GM23338 (cell line): ENCODE data around the gene AQP7. TPM values are rescaled to one million over a fixed set of nuclear protein-coding genes. Genes with fewer than 3 reads are reported as not detected.

Experiments
- ATAC-seq: fragments of 200-7000 bp; cut with Tn5 transposase; 3 replicates; pipeline ENCODE4 v1.9.1; 2020
- DNase-seq: peaks from one replicate; pipeline ENCODE4 v3.0.0-alpha.2; 2015; ENCODE audit warnings: low spot score
- H2AFZ ChIP-seq: fragments of 200-600 bp; sonication (generic); 2 replicates; pipeline ENCODE4 v1.8.0; 2016; ENCODE audit warnings: antibody characterized with exemption, mild to moderate bottlenecking, moderate library complexity
- H3F3A ChIP-seq: fragments of 200-600 bp; sonication (generic); replicated peaks from 2 replicates; pipeline ENCODE4 v1.8.0; 2017; ENCODE audit warnings: antibody characterized with exemption, mixed run types, low read depth
- H3K27ac ChIP-seq: fragments of 200-600 bp; sonication (generic); 2 replicates; pipeline ENCODE4 v1.6.1; 2016; ENCODE audit warnings: low read depth
- H3K27me3 ChIP-seq: fragments of 200-600 bp; sonication (generic); 2 replicates; pipeline ENCODE4 v1.8.0; 2016; ENCODE audit warnings: mild to moderate bottlenecking, mixed run types, moderate library complexity; ENCODE audit not compliant: insufficient read depth
- H3K36me3 ChIP-seq: fragments of 200-600 bp; sonication (generic); 2 replicates; pipeline ENCODE4 v1.8.0; 2016; ENCODE audit warnings: mild to moderate bottlenecking; ENCODE audit not compliant: insufficient read depth
- H3K4me1 ChIP-seq: fragments of 200-600 bp; sonication (generic); 2 replicates; pipeline ENCODE4 v1.8.0; 2016; ENCODE audit warnings: mild to moderate bottlenecking, moderate library complexity; ENCODE audit not compliant: insufficient read depth
- H3K4me2 ChIP-seq: fragments of 200-600 bp; sonication (generic); 2 replicates; pipeline ENCODE4 v1.7.1; 2017; ENCODE audit warnings: mixed run types
- H3K4me3 ChIP-seq: fragments of 200-600 bp; sonication (generic); 2 replicates; pipeline ENCODE4 v1.6.1; 2016; ENCODE audit warnings: mixed run types
- H3K79me2 ChIP-seq: fragments of 200-600 bp; sonication (generic); replicated peaks from 2 replicates; pipeline ENCODE4 v1.8.0; 2017; ENCODE audit warnings: mild to moderate bottlenecking; ENCODE audit not compliant: insufficient read depth
- H3K9me2 ChIP-seq: fragments of 200-600 bp; sonication (generic); 2 replicates; pipeline ENCODE4 v1.8.0; 2017; ENCODE audit not compliant: insufficient read depth
- H4K20me1 ChIP-seq: fragments of 200-600 bp; sonication (generic); replicated peaks from 2 replicates; pipeline ENCODE4 v1.8.0; 2017; ENCODE audit warnings: mild to moderate bottlenecking; ENCODE audit not compliant: insufficient read depth
- H3K27ac Mint-ChIP-seq: 2 replicates; pipeline ENCODE4 v1.8.0; 2020; ENCODE audit warnings: inconsistent platforms, mild to moderate bottlenecking, moderate library complexity, mixed read lengths
- H3K27me3 Mint-ChIP-seq: 3 replicates; pipeline ENCODE4 v1.8.0; 2022; ENCODE audit warnings: low read depth, mild to moderate bottlenecking, moderate library complexity, mixed read lengths, inconsistent platforms; ENCODE audit not compliant: insufficient read depth, poor library complexity
- H3K36me3 Mint-ChIP-seq: 3 replicates; pipeline ENCODE4 v1.8.0; 2021; ENCODE audit warnings: low read depth, mild to moderate bottlenecking, inconsistent platforms, moderate library complexity, mixed read lengths
- H3K4me1 Mint-ChIP-seq: 3 replicates; pipeline ENCODE4 v1.8.0; 2020; ENCODE audit warnings: mild to moderate bottlenecking, inconsistent platforms, mixed read lengths
- H3K4me3 Mint-ChIP-seq: 3 replicates; pipeline ENCODE4 v1.8.0; 2021; ENCODE audit warnings: moderate library complexity, mild to moderate bottlenecking, inconsistent platforms, mixed read lengths
- H3K9me3 Mint-ChIP-seq: 3 replicates; pipeline ENCODE4 v1.8.0; 2020; ENCODE audit warnings: moderate library complexity, mild to moderate bottlenecking, inconsistent platforms, mixed read lengths
- NANOG ChIP-seq: IDR thresholded peaks from 2 replicates; pipeline ENCODE4 v1.6.1; 2016; ENCODE audit warnings: antibody characterized with exemption, borderline replicate concordance
- ZNF331 ChIP-seq: fragments of 250-450 bp; sonication (Bioruptor Pico); IDR thresholded peaks from 2 replicates; pipeline ENCODE4 v1.5.0; 2020; ENCODE audit warnings: low read depth, mild to moderate bottlenecking, moderate library complexity
- polyA plus RNA-seq: library from polyadenylated mRNA; unstranded; fragments of >200 nt; fragmentation: Nextera tagmentation; extraction: Ambion mirVana; gene quantifications from 2 replicates; pipeline ENCODE4 v1.2.1, GENCODE V29; 2016
- total RNA-seq: library from RNA; depleted of rRNA; stranded (reverse); fragments of >200 nt; shearing (Covaris generic); gene quantifications from 2 replicates; pipeline ENCODE4 v1.2.3, GENCODE V29; 2014
- TF ChIP-seq, protein P1 (sequence below), 2 experiments: fragments of 200-600 bp in 1 of 2; sonication (generic) in 1 of 2; conservative IDR thresholded peaks; 2 replicates each; pipeline versions ENCODE4 v1.5.1 to v1.6.1; 2016 to 2017; ENCODE audit warnings: antibody characterized with exemption in 2 of 2, low read depth in 2 of 2, mild to moderate bottlenecking in 2 of 2, moderate library complexity in 1 of 2
- TF ChIP-seq, protein P2 (sequence below): IDR thresholded peaks from one replicate; pipeline ENCODE4 v1.6.1; 2018; ENCODE audit warnings: antibody characterized with exemption; ENCODE audit not compliant: unreplicated experiment
- TF ChIP-seq, protein P3 (sequence below): fragments of 250-450 bp; sonication (Bioruptor Pico); IDR thresholded peaks from 2 replicates; pipeline ENCODE4 v1.5.0; 2020; ENCODE audit warnings: mild to moderate bottlenecking, moderate library complexity

The AQP7 gene
- total and polyA plus RNA-seq, 2 experiments from 2014 or later: not detected

GRCh38 chr9:33350310-33350709 lies 52.1 kb downstream of the AQP7 start:
- peaks cover 21% of the 10 kb centered on the region for H3K36me3 ChIP-seq
- TF ChIP-seq, protein P1, sequence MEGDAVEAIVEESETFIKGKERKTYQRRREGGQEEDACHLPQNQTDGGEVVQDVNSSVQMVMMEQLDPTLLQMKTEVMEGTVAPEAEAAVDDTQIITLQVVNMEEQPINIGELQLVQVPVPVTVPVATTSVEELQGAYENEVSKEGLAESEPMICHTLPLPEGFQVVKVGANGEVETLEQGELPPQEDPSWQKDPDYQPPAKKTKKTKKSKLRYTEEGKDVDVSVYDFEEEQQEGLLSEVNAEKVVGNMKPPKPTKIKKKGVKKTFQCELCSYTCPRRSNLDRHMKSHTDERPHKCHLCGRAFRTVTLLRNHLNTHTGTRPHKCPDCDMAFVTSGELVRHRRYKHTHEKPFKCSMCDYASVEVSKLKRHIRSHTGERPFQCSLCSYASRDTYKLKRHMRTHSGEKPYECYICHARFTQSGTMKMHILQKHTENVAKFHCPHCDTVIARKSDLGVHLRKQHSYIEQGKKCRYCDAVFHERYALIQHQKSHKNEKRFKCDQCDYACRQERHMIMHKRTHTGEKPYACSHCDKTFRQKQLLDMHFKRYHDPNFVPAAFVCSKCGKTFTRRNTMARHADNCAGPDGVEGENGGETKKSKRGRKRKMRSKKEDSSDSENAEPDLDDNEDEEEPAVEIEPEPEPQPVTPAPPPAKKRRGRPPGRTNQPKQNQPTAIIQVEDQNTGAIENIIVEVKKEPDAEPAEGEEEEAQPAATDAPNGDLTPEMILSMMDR (conservative IDR thresholded peaks at IDR 0.05; ENCODE audit: low read depth in 2 of 2): no peak
- TF ChIP-seq, protein P2, sequence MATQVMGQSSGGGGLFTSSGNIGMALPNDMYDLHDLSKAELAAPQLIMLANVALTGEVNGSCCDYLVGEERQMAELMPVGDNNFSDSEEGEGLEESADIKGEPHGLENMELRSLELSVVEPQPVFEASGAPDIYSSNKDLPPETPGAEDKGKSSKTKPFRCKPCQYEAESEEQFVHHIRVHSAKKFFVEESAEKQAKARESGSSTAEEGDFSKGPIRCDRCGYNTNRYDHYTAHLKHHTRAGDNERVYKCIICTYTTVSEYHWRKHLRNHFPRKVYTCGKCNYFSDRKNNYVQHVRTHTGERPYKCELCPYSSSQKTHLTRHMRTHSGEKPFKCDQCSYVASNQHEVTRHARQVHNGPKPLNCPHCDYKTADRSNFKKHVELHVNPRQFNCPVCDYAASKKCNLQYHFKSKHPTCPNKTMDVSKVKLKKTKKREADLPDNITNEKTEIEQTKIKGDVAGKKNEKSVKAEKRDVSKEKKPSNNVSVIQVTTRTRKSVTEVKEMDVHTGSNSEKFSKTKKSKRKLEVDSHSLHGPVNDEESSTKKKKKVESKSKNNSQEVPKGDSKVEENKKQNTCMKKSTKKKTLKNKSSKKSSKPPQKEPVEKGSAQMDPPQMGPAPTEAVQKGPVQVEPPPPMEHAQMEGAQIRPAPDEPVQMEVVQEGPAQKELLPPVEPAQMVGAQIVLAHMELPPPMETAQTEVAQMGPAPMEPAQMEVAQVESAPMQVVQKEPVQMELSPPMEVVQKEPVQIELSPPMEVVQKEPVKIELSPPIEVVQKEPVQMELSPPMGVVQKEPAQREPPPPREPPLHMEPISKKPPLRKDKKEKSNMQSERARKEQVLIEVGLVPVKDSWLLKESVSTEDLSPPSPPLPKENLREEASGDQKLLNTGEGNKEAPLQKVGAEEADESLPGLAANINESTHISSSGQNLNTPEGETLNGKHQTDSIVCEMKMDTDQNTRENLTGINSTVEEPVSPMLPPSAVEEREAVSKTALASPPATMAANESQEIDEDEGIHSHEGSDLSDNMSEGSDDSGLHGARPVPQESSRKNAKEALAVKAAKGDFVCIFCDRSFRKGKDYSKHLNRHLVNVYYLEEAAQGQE: no peak
- TF ChIP-seq NANOG (no peak), ZNF331 (CRISPR knock-in tag) (no peak)
- TF ChIP-seq, protein P3, sequence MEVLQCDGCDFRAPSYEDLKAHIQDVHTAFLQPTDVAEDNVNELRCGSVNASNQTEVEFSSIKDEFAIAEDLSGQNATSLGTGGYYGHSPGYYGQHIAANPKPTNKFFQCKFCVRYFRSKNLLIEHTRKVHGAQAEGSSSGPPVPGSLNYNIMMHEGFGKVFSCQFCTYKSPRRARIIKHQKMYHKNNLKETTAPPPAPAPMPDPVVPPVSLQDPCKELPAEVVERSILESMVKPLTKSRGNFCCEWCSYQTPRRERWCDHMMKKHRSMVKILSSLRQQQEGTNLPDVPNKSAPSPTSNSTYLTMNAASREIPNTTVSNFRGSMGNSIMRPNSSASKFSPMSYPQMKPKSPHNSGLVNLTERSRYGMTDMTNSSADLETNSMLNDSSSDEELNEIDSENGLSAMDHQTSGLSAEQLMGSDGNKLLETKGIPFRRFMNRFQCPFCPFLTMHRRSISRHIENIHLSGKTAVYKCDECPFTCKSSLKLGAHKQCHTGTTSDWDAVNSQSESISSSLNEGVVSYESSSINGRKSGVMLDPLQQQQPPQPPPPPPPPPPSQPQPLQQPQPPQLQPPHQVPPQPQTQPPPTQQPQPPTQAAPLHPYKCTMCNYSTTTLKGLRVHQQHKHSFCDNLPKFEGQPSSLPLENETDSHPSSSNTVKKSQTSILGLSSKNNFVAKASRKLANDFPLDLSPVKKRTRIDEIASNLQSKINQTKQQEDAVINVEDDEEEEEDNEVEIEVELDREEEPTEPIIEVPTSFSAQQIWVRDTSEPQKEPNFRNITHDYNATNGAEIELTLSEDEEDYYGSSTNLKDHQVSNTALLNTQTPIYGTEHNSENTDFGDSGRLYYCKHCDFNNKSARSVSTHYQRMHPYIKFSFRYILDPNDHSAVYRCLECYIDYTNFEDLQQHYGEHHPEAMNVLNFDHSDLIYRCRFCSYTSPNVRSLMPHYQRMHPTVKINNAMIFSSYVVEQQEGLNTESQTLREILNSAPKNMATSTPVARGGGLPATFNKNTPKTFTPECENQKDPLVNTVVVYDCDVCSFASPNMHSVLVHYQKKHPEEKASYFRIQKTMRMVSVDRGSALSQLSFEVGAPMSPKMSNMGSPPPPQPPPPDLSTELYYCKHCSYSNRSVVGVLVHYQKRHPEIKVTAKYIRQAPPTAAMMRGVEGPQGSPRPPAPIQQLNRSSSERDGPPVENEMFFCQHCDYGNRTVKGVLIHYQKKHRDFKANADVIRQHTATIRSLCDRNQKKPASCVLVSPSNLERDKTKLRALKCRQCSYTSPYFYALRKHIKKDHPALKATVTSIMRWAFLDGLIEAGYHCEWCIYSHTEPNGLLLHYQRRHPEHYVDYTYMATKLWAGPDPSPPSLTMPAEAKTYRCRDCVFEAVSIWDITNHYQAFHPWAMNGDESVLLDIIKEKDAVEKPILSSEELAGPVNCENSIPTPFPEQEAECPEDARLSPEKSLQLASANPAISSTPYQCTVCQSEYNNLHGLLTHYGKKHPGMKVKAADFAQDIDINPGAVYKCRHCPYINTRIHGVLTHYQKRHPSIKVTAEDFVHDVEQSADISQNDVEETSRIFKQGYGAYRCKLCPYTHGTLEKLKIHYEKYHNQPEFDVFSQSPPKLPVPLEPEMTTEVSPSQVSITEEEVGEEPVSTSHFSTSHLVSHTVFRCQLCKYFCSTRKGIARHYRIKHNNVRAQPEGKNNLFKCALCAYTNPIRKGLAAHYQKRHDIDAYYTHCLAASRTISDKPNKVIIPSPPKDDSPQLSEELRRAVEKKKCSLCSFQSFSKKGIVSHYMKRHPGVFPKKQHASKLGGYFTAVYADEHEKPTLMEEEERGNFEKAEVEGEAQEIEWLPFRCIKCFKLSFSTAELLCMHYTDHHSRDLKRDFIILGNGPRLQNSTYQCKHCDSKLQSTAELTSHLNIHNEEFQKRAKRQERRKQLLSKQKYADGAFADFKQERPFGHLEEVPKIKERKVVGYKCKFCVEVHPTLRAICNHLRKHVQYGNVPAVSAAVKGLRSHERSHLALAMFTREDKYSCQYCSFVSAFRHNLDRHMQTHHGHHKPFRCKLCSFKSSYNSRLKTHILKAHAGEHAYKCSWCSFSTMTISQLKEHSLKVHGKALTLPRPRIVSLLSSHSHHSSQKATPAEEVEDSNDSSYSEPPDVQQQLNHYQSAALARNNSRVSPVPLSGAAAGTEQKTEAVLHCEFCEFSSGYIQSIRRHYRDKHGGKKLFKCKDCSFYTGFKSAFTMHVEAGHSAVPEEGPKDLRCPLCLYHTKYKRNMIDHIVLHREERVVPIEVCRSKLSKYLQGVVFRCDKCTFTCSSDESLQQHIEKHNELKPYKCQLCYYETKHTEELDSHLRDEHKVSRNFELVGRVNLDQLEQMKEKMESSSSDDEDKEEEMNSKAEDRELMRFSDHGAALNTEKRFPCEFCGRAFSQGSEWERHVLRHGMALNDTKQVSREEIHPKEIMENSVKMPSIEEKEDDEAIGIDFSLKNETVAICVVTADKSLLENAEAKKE (CRISPR knock-in tag): no peak
- ATAC-seq (no peak), DNase-seq (no peak)
- no peak overlapping the region for H3K4me2 ChIP-seq
- no peaks in the 10 kb centered on the region for H3F3A ChIP-seq
- H3K4me1 Mint-ChIP-seq: peaks cover 6% of the 10 kb centered on the region
- 0 out of 2 replicates have a peak, but pooled peaks cover 4% of the 10 kb centered on the region for H4K20me1 ChIP-seq
- no peaks in the 10 kb centered on the region for H3K9me3 Mint-ChIP-seq
- H3K36me3 Mint-ChIP-seq: peaks cover 41% of the 10 kb centered on the region
- H2AFZ ChIP-seq: no peak overlapping the region
- no peak overlapping the region for H3K27ac ChIP-seq
- no peaks in the 10 kb centered on the region for H3K9me2 ChIP-seq
- no peak overlapping the region for H3K27ac Mint-ChIP-seq
- H3K27me3 ChIP-seq: no peaks in the 10 kb centered on the region
- H3K4me3 ChIP-seq: no peak overlapping the region
- no peaks in the 10 kb centered on the region for H3K79me2 ChIP-seq
- no peaks in the 10 kb centered on the region for H3K27me3 Mint-ChIP-seq
- no peaks in the 10 kb centered on the region for H3K4me1 ChIP-seq
- no peak overlapping the region for H3K4me3 Mint-ChIP-seq
